ENCODE results near the gene G6PC1.
"Not testable (repeated sequence)": the region's sequence is repeated elsewhere in the genome, so short reads cannot be mapped to it uniquely, and the experiment has no call there.

G6PC1 gene

GRCh38 chr17:42900460-42901331 is at the start of gene G6PC1:
Gene G6PC1, plus strand, starts transcription at chr17:42900799. Its CDS starts 78 bp downstream, at chr17:42900877.
- DNase-seq (no peak), ATAC-seq (replicated peaks) (no peak)
- no peaks in the 10 kb centered on the region for H3K36me3 Mint-ChIP-seq
- H3K4me1 Mint-ChIP-seq, result no peaks in the 10 kb centered on the region
- H3K9me3 Mint-ChIP-seq, result no peaks in the 10 kb centered on the region
- H3K27ac Mint-ChIP-seq, result no peak within 1 kb of the TSS
- H3K4me3 Mint-ChIP-seq, result no peak within 1 kb of the TSS
- H3K27me3 Mint-ChIP-seq, result peaks cover 11 to 13% of the 10 kb centered on the region in 2 donors

DNA sequence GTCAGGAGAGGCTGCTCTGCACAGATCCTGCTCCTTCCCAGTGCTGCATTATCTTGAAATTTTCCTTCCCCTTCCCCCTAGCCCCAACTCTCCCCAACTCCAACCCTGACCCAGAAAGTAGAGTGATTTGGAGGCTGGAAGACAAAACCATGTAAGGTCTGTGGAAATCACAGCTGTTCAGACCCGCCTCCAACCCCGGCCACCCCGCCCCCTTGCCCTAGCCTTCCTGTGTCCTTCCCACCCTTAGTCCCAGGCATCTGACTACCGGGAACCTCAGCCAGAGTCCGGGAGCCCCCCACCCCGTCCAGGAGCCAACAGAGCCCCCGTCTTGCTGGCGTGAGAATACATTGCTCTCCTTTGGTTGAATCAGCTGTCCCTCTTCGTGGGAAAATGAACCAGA is 49.6 kb upstream of the G6PC1 start, which contains the start of gene AOC3:
Gene AOC3 (plus strand): TSS at position 246 of the 400 bp plus-strand sequence. CDS start 145 bp downstream, at position 391.
- DNase-seq (no peak), ATAC-seq (replicated peaks) (no peak)
- H3K4me3 Mint-ChIP-seq, result no peak within 1 kb of the TSS
- H3K27me3 Mint-ChIP-seq, result no peaks in the 10 kb centered on the region
- H3K9me3 Mint-ChIP-seq, result no peaks in the 10 kb centered on the region
- peaks cover 8 to 29% of the 10 kb centered on the region in 2 donors for H3K36me3 Mint-ChIP-seq
- no peak within 1 kb of the TSS for H3K27ac Mint-ChIP-seq
- H3K4me1 Mint-ChIP-seq, result peaks cover 8 to 11% of the 10 kb centered on the region in 2 donors

GRCh38 chr17:42851371-42852240 is 49.0 kb upstream of the G6PC1 start:
- not testable (repeated sequence) for ATAC-seq (replicated peaks); H3K27ac Mint-ChIP-seq
- H3K36me3 Mint-ChIP-seq, result peaks cover 8 to 24% of the 10 kb centered on the region in 2 donors

GRCh38 chr17:42852351-42852750 is 48.2 kb upstream of the G6PC1 start:
- H3K27ac Mint-ChIP-seq, result no peak overlapping the region
- no peaks in the 10 kb centered on the region for H3K9me3 Mint-ChIP-seq
- H3K4me3 Mint-ChIP-seq, result no peak overlapping the region
- DNase-seq (no peak), ATAC-seq (replicated peaks) (no peak)
- H3K36me3 Mint-ChIP-seq, result peaks cover 13 to 25% of the 10 kb centered on the region in 2 donors
- H3K27me3 Mint-ChIP-seq, result no peaks in the 10 kb centered on the region
- peaks cover 0 to 4% of the 10 kb centered on the region in 2 donors for H3K4me1 Mint-ChIP-seq

More at GRCh38 chr17:42851371-42852240, 49.0 kb upstream of the G6PC1 start:
- DNase-seq, H3K4me3 Mint-ChIP-seq, H3K9me3 Mint-ChIP-seq, H3K4me1 Mint-ChIP-seq, H3K27me3 Mint-ChIP-seq: not testable (repeated sequence)

GRCh38 chr17:42853004-42853403 is 47.6 kb upstream of the G6PC1 start:
- no peaks in the 10 kb centered on the region for H3K27me3 Mint-ChIP-seq
- peaks cover 13 to 25% of the 10 kb centered on the region in 2 donors for H3K36me3 Mint-ChIP-seq
- no peak overlapping the region for H3K27ac Mint-ChIP-seq
- H3K4me1 Mint-ChIP-seq, result peaks cover 0 to 4% of the 10 kb centered on the region in 2 donors
- H3K9me3 Mint-ChIP-seq, result no peaks in the 10 kb centered on the region
- no peak for DNase-seq
- H3K4me3 Mint-ChIP-seq, result no peak overlapping the region
- ATAC-seq (replicated peaks), result no peak

- no peak for DNase-seq
- no peak overlapping the region for H3K4me3 Mint-ChIP-seq
- no peaks in the 10 kb centered on the region for H3K9me3 Mint-ChIP-seq
- ATAC-seq (replicated peaks), result no peak
- H3K36me3 Mint-ChIP-seq, result peaks cover 13 to 25% of the 10 kb centered on the region in 2 donors
- H3K27ac Mint-ChIP-seq, result no peak overlapping the region
- H3K27me3 Mint-ChIP-seq, result no peaks in the 10 kb centered on the region
- peaks cover 0 to 4% of the 10 kb centered on the region in 2 donors for H3K4me1 Mint-ChIP-seq
Observed at GRCh38 chr17:42853597-42853967, 47.0 kb upstream of the G6PC1 start.

DNA sequence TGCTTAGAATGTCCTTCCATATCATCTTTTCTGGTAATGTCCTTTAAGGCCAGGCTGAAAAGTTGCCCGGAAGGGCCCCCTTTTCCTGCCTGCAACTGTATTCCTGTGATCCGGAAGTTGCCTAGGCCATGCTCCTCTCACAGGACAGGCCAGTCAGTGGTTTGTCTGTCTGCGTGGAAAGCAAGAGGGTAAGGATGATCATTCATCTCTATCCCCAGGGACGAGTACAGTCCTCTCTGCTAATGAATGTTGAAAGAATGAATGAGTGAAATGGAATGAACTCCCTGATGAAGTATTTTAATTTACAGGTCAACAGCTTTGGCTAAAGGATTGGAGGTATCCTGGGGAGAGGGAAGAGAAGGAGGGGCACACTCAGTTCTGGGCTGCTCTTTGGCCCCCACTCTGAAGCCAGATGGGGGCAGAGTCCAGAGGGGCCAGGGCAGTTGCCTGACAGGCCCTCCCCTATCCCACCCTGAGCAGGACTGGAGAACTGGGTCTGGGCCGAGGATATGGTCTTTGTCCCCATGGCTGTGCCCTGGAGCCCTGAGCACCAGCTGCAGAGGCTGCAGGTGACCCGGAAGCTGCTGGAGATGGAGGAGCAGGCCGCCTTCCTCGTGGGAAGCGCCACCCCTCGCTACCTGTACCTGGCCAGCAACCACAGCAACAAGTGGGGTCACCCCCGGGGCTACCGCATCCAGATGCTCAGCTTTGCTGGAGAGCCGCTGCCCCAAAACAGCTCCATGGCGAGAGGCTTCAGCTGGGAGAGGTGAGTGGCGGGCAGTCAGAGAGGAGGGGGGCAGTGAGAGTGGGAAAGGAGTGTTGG is 46.4 kb upstream of the G6PC1 start:
- DNase-seq (no peak), ATAC-seq (replicated peaks) (no peak)
- H3K27ac Mint-ChIP-seq, result no peak overlapping the region
- H3K9me3 Mint-ChIP-seq, result no peaks in the 10 kb centered on the region
- no peak overlapping the region for H3K4me3 Mint-ChIP-seq
- peaks cover 0 to 4% of the 10 kb centered on the region in 2 donors for H3K4me1 Mint-ChIP-seq
- peaks cover 13 to 25% of the 10 kb centered on the region in 2 donors for H3K36me3 Mint-ChIP-seq
- no peaks in the 10 kb centered on the region for H3K27me3 Mint-ChIP-seq

DNA sequence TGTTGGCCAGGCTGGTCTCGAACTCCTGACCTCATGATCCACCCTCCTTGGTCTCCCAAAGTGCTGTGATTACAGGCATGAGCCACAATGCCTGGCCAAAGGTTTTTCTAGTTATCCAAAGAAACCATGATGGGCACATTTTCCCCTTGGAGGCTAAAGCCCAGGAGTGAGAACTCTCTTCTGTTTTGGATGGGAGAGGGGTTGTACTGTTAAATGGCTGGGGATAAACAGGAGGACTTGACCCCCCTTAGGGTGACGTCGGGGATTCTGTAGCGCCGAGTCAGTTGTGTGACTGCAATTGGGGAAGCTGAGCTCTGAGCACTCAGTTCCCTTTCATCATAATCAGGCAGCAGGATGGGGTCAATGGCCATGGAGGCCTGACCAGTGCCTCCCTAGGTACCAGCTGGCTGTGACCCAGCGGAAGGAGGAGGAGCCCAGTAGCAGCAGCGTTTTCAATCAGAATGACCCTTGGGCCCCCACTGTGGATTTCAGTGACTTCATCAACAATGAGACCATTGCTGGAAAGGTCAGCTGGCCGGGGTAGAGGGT is 45.5 kb upstream of the G6PC1 start:
- no peaks in the 10 kb centered on the region for H3K27me3 Mint-ChIP-seq
- no peak for DNase-seq
- H3K36me3 Mint-ChIP-seq, result peaks cover 13 to 25% of the 10 kb centered on the region in 2 donors
- no peaks in the 10 kb centered on the region for H3K9me3 Mint-ChIP-seq
- H3K4me3 Mint-ChIP-seq, result no peak overlapping the region
- no peak for ATAC-seq (replicated peaks)
- H3K27ac Mint-ChIP-seq, result no peak overlapping the region
- peaks cover 0 to 3% of the 10 kb centered on the region in 2 donors for H3K4me1 Mint-ChIP-seq

DNA sequence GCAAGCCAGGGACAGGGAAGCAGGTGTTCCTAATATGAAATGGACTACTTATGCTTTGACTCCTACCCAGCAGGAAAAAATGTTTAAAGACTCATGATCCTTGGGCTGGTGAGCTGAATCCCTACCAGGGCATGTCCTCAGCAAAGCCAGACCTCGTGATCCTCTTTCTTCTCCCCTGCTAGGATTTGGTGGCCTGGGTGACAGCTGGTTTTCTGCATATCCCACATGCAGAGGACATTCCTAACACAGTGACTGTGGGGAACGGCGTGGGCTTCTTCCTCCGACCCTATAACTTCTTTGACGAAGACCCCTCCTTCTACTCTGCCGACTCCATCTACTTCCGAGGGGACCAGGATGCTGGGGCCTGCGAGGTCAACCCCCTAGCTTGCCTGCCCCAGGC is 44.5 kb upstream of the G6PC1 start:
- DNase-seq; ATAC-seq (replicated peaks); H3K4me1 Mint-ChIP-seq; H3K9me3 Mint-ChIP-seq; H3K27ac Mint-ChIP-seq; H3K4me3 Mint-ChIP-seq; H3K27me3 Mint-ChIP-seq: not testable (repeated sequence)
- H3K36me3 Mint-ChIP-seq, result peaks cover 13 to 25% of the 10 kb centered on the region in 2 donors

DNA sequence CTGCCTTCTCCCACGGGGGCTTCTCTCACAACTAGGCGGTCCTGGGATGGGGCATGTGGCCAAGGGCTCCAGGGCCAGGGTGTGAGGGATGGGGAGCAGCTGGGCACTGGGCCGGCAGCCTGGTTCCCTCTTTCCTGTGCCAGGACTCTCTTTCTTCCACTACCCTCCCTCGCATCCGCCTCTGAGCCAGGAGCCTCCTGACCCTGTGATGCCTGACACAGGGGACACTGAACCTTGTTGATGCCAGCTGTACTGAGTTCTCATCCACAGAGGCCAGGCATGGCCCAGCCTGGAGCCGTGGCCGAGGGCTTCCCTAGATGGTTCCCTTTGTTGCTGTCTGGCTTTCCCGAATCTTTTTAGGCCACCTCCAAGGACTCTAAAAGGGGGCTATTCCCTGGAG is 44.1 kb upstream of the G6PC1 start:
- H3K9me3 Mint-ChIP-seq; DNase-seq; H3K27ac Mint-ChIP-seq; H3K4me3 Mint-ChIP-seq; H3K4me1 Mint-ChIP-seq; H3K27me3 Mint-ChIP-seq; ATAC-seq (replicated peaks): not testable (repeated sequence)
- H3K36me3 Mint-ChIP-seq, result peaks cover 13 to 25% of the 10 kb centered on the region in 2 donors

GRCh38 chr17:42857389-42857788 is 43.2 kb upstream of the G6PC1 start:
- Mint-ChIP-seq H3K36me3 (peaks cover 12 to 25% of the 10 kb centered on the region in 2 donors), H3K9me3 (no peaks in the 10 kb centered on the region), H3K27ac (no peak overlapping the region), H3K4me3 (no peak overlapping the region), H3K27me3 (no peaks in the 10 kb centered on the region), H3K4me1 (peaks cover 0 to 1% of the 10 kb centered on the region in 2 donors)
- ATAC-seq (replicated peaks), result no peak
- DNase-seq, result no peak

DNA sequence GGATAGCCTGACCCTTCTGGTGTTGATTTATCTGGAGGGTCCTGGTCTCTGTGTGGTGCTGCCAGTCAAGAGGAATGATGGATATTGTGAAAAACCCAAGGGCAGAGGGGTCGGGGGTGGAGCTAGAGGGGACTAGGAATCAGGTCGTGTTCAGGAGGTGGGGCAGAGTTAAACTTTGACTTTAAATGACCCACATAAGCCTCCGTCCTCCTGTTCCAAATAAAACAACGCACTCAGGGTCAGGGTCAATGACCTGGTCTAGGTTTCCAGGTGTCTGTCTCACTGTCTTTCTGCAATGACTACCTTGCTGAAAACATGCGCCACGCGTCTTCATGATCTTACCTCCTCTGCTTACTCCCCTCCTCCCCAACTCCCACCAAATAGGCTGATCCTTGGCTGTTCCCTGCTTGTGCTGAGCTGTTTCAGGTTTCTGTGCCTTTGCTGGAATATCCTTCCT is 34.9 kb upstream of the G6PC1 start:
- no peak for DNase-seq
- no peaks in the 10 kb centered on the region for H3K4me1 Mint-ChIP-seq
- no peak for ATAC-seq (replicated peaks)
- peaks cover 15% of the 10 kb centered on the region in 2 donors for H3K27me3 Mint-ChIP-seq
- no peak overlapping the region for H3K27ac Mint-ChIP-seq
- no peak overlapping the region for H3K4me3 Mint-ChIP-seq
- no peaks in the 10 kb centered on the region for H3K36me3 Mint-ChIP-seq
- peaks cover 0 to 1% of the 10 kb centered on the region in 2 donors for H3K9me3 Mint-ChIP-seq

DNA sequence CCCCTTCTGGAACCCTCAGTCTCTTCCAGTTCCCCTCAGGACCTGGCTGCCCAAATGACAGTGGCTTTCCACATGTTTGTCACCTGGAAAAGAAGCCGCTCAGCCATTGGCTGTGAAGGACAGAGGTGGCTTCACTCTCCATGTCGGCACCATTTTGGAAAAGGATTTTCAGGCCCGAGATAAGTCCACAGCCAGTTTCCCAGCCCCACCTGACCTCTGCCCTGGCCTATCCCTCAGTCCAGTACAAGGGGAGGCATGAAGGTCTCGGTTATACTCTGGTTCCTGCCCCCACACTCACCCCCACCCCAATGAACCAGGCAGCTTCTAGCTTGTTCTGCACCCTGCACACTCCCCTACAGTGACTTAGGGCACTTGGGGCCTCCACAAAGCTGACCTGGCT is 34.4 kb upstream of the G6PC1 start:
- DNase-seq (no peak), ATAC-seq (replicated peaks) (no peak)
- H3K27ac Mint-ChIP-seq, result no peak overlapping the region
- peaks cover 15% of the 10 kb centered on the region in 2 donors for H3K27me3 Mint-ChIP-seq
- no peak overlapping the region for H3K4me3 Mint-ChIP-seq
- H3K36me3 Mint-ChIP-seq, result no peaks in the 10 kb centered on the region
- peaks cover 0 to 1% of the 10 kb centered on the region in 2 donors for H3K9me3 Mint-ChIP-seq
- H3K4me1 Mint-ChIP-seq, result no peaks in the 10 kb centered on the region
